HEK293T (cell line): ENCODE results near the gene EIF4EBP3.

ENCODE experiments used
- CTCF ChIA-PET: fragments of 350-600 bp; formaldehyde crosslinking; extraction: SDS; loops from one replicate; lab custom pipeline; 2021; ENCODE audit warnings: antibody characterized with exemption, inconsistent platforms; lab: Yijun Ruan, JAX
- POLR2A ChIA-PET: fragments of 350-600 bp; formaldehyde crosslinking; extraction: SDS; loops from one replicate; lab custom pipeline; 2020; ENCODE audit warnings: antibody characterized with exemption, inconsistent platforms; lab: Yijun Ruan, JAX
- DNase-seq: peaks from one replicate; pipeline ENCODE4 v3.0.0; 2012; ENCODE audit warnings: mixed read lengths; ENCODE audit errors: extremely low spot score
- ARNT ChIP-seq: fragments of 450-650 bp; IDR thresholded peaks from 2 replicates; pipeline ENCODE4 v1.6.1; 2017; ENCODE audit warnings: mild to moderate bottlenecking
- BHLHE40 ChIP-seq: fragments of 450-650 bp; IDR thresholded peaks from 2 replicates; pipeline ENCODE4 v1.6.1; 2016; ENCODE audit warnings: mild to moderate bottlenecking, moderate library complexity, borderline replicate concordance
- CTBP1 ChIP-seq: fragments of 450-650 bp; IDR thresholded peaks from 2 replicates; pipeline ENCODE4 v1.6.1; 2016; ENCODE audit warnings: borderline replicate concordance
- ELF4 ChIP-seq: fragments of 450-650 bp; IDR thresholded peaks from 2 replicates; pipeline ENCODE4 v1.6.1; 2017; ENCODE audit warnings: antibody characterized with exemption
- FOXA1 ChIP-seq: fragments of 450-650 bp; IDR thresholded peaks from 2 replicates; pipeline ENCODE4 v1.6.1; 2016; ENCODE audit warnings: mild to moderate bottlenecking
- FOXK2 ChIP-seq: fragments of 450-650 bp; IDR thresholded peaks from 2 replicates; pipeline ENCODE4 v1.6.1; 2016; ENCODE audit warnings: mild to moderate bottlenecking
- FOXM1 ChIP-seq: fragments of 450-650 bp; IDR thresholded peaks from 2 replicates; pipeline ENCODE4 v1.6.1; 2017; ENCODE audit warnings: mild to moderate bottlenecking, borderline replicate concordance
- HDGF ChIP-seq: fragments of 450-650 bp; IDR thresholded peaks from 2 replicates; pipeline ENCODE4 v1.6.1; 2017; ENCODE audit warnings: antibody characterized with exemption, borderline replicate concordance
- L3MBTL2 ChIP-seq: fragments of 450-650 bp; conservative IDR thresholded peaks from 2 replicates; pipeline ENCODE4 v1.6.1; 2016; ENCODE audit warnings: mild to moderate bottlenecking
- LEF1 ChIP-seq: fragments of 450-650 bp; IDR thresholded peaks from 2 replicates; pipeline ENCODE4 v1.6.1; 2017; ENCODE audit warnings: mild to moderate bottlenecking, borderline replicate concordance
- NFRKB ChIP-seq: fragments of 450-650 bp; IDR thresholded peaks from 2 replicates; pipeline ENCODE4 v1.6.1; 2016; ENCODE audit warnings: mild to moderate bottlenecking, moderate library complexity
- PKNOX1 ChIP-seq: fragments of 450-650 bp; IDR thresholded peaks from 2 replicates; pipeline ENCODE4 v1.6.1; 2016
- SP1 ChIP-seq: fragments of 450-650 bp; IDR thresholded peaks from 2 replicates; pipeline ENCODE4 v1.6.1; 2017
- SUZ12 ChIP-seq: fragments of 450-650 bp; IDR thresholded peaks from 2 replicates; pipeline ENCODE4 v1.6.1; 2016; ENCODE audit warnings: mild to moderate bottlenecking
- TARDBP ChIP-seq: fragments of 450-650 bp; IDR thresholded peaks from 2 replicates; pipeline ENCODE4 v1.6.1; 2016
- ZNF384 ChIP-seq: fragments of 450-650 bp; IDR thresholded peaks from 2 replicates; pipeline ENCODE4 v1.6.1; 2016

Gene EIF4EBP3

GRCh38 chr5:140595538-140596300, 48.3 kb downstream of the EIF4EBP3 start:
- TF ChIP-seq ZNF384 (no peak), BHLHE40 (no peak), CTBP1 (no peak), PKNOX1 (no peak), FOXM1 (no peak), ELF4 (no peak), SUZ12 (no peak), FOXA1 (no peak), ARNT (no peak), TARDBP (no peak), HDGF (no peak), LEF1 (no peak), FOXK2 (no peak), SP1 (no peak), NFRKB (no peak), L3MBTL2 (no peak)
- ChIA-PET POLR2A (interaction anchor here (0.9 to 1.3 kb wide), 2 partner anchors 43 to 52 kb away, joined by 3 to 4 read pairs; partner anchors contain the start of genes IK and NDUFA2), CTCF (no interaction called here)
- no peak for DNase-seq

GRCh38 chr5:140596321-140596741, 48.9 kb downstream of the EIF4EBP3 start:
- CTCF ChIA-PET, result no interaction called here
- POLR2A ChIA-PET, result interaction anchor here (0.9 to 1.3 kb wide), 2 partner anchors 42 to 51 kb away, joined by 3 to 4 read pairs; partner anchors contain the start of genes IK and NDUFA2
- no peak for DNase-seq

GRCh38 chr5:140598836-140599235, 51.4 kb downstream of the EIF4EBP3 start:
- ChIA-PET CTCF (no interaction called here), POLR2A (no interaction called here)
- TF ChIP-seq FOXA1 (no peak), L3MBTL2 (no peak), PKNOX1 (no peak), TARDBP (no peak), ARNT (no peak), SUZ12 (no peak), FOXK2 (no peak), BHLHE40 (no peak), SP1 (no peak), CTBP1 (no peak), HDGF (no peak), NFRKB (no peak), ELF4 (no peak), ZNF384 (no peak), FOXM1 (no peak), LEF1 (no peak)
- no peak for DNase-seq

More at GRCh38 chr5:140596321-140596741, 48.9 kb downstream of the EIF4EBP3 start:
- TF ChIP-seq ZNF384 (no peak), CTBP1 (no peak), FOXA1 (no peak), ARNT (no peak), HDGF (no peak), PKNOX1 (no peak), SP1 (no peak)
